Ovary (tissue), 9 donors: ENCODE measurements around the gene RRP15. TPM values are rescaled to one million over a fixed set of nuclear protein-coding genes. Genes with fewer than 3 reads are reported as not detected.

ENCODE experiments used
- DNase-seq, 5 donors: peaks; one replicate each; pipeline ENCODE4 v3.0.0-alpha.2; 2019 to 2020
- H3K27ac ChIP-seq, 2 donors: fragments of 200-600 bp; one replicate each; pipeline versions ENCODE4 v1.5.1 to v1.8.0; 2019 to 2022
- H3K27me3 ChIP-seq: fragments of 200-600 bp; one replicate; pipeline ENCODE4 v1.8.0; 2022
- H3K36me3 ChIP-seq: fragments of 200-600 bp; sonication (generic); one replicate; pipeline ENCODE4 v1.5.1; 2019
- H3K4me1 ChIP-seq: one replicate; pipeline ENCODE4 v1.8.1; 2013; ENCODE audit warnings: mild to moderate bottlenecking, moderate library complexity; ENCODE audit not compliant: insufficient read depth
- H3K4me3 ChIP-seq: fragments of 200-600 bp; sonication (generic); one replicate; pipeline ENCODE4 v1.5.1; 2017
- H3K9me3 ChIP-seq, 2 donors: fragments of 200-600 bp in 1 of 2; sonication (generic) in 1 of 2; one replicate each; pipeline versions ENCODE4 v1.5.1 to v1.8.1; 2013 to 2019; ENCODE audit warnings: mild to moderate bottlenecking in 1 of 2, moderate library complexity in 1 of 2
- EP300 ChIP-seq: sonication (generic); formaldehyde crosslinking; IDR thresholded peaks from one replicate; pipeline ENCODE4 v1.6.1; 2017; ENCODE audit warnings: antibody characterized with exemption
- POLR2A ChIP-seq: fragments of 450-650 bp; IDR thresholded peaks from one replicate; pipeline ENCODE4 v1.6.1; 2017; ENCODE audit warnings: antibody characterized with exemption, mild to moderate bottlenecking, moderate library complexity
- WGBS, 3 donors: extraction: QIAGEN DNeasy Blood & Tissue Kit in 1 of 3; methylation state at CpG; one replicate each; pipeline versions ENCODE4 v1.1.5 to v1.1.7; 2013 to 2017; 5-methylcytosine and 5-hydroxymethylcytosine counted together
- intact Hi-C, 4 donors: fragments of 100-400 bp; cut with DNase I; formaldehyde crosslinking; loops; one replicate each; pipeline versions ENCODE4 v1.11.0 to v1.15.1; 2022 to 2023
- polyA plus RNA-seq, 2 donors: library from polyadenylated mRNA; stranded (reverse); fragments of 200-250 nt in 1 of 2; fragments of 350-450 nt in 1 of 2; fragmentation: Illumina TruSeq in 1 of 2; extraction: RNeasy Lipid Tissue Mini Kit (QIAGEN cat#74804) in 1 of 2; gene quantifications; one replicate each; pipeline ENCODE4 v1.2.3, GENCODE V29; 2013 to 2014
- total RNA-seq, 7 donors: library from RNA; depleted of rRNA in 2 of 7; stranded (reverse); fragments of >200 nt in 2 of 7; fragmentation: NEBNext Ultra II Directional in 3 of 7; extraction: Animal tissue kit (Norgen Biotek cat#: 25700) in 3 of 7; gene quantifications; one replicate each; pipeline versions ENCODE4 v1.1.0 to v1.2.4, GENCODE V29; 2016 to 2023
- TF ChIP-seq, protein P1 (sequence below), 3 donors: fragments of 450-650 bp in 2 of 3; fragments of 200-600 bp in 1 of 3; IDR thresholded peaks; one replicate each; pipeline versions ENCODE4 v1.5.1 to v1.8.0; 2016 to 2022; ENCODE audit warnings: antibody characterized with exemption in 3 of 3, mild to moderate bottlenecking in 1 of 3
- donor health status: DM: no; HTN: no; CAD: no; lungs with moderate emphysema.
- donor health status: DM: no; HTN: no; CAD: no.
- donor health status: Bipolar disorder and iron deficiency.
- donor health status: DM: yes; HTN: yes; CAD: no.
- donor health status: DM: no; HTN: no; CAD: no.
- donor health status: DM: yes; HTN: yes; CAD: no.

Gene RRP15
- total and polyA plus RNA-seq, 9 donors: 2.3 to 27.9 (median 17.7) TPM

DNA sequence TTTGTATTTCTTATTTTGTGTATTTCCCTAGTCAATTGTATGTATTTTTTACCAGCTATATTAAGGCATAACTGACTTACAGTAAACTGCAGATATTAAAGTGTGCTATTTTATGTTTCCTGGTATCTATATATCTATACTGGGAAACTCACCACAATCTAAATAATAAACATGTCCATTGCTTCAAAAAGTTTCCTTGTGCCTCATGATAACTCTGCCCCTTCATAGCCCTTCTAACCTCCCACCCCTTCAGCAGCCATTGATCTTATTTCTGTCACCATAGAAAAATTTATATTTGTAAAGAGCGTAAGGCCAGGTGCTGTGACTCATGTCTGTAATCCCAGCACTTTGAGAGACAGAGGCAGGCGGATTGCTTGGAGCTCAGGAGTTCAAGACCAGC is 9.3 kb upstream of the RRP15 start:
- no peak overlapping the region for H3K27ac ChIP-seq
- no peak overlapping the region for H3K4me3 ChIP-seq
- WGBS, 3 donors: 50 to 72% (median 53%) methylated on average over 2 of the region's 2 CpGs
- intact Hi-C loops: no loop called here
- no peak for TF ChIP-seq POLR2A
- TF ChIP-seq, protein P1, sequence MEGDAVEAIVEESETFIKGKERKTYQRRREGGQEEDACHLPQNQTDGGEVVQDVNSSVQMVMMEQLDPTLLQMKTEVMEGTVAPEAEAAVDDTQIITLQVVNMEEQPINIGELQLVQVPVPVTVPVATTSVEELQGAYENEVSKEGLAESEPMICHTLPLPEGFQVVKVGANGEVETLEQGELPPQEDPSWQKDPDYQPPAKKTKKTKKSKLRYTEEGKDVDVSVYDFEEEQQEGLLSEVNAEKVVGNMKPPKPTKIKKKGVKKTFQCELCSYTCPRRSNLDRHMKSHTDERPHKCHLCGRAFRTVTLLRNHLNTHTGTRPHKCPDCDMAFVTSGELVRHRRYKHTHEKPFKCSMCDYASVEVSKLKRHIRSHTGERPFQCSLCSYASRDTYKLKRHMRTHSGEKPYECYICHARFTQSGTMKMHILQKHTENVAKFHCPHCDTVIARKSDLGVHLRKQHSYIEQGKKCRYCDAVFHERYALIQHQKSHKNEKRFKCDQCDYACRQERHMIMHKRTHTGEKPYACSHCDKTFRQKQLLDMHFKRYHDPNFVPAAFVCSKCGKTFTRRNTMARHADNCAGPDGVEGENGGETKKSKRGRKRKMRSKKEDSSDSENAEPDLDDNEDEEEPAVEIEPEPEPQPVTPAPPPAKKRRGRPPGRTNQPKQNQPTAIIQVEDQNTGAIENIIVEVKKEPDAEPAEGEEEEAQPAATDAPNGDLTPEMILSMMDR (IDR thresholded peaks at IDR 0.05): no peak
- TF ChIP-seq EP300: no peak
- no peaks in the 10 kb centered on the region for H3K36me3 ChIP-seq
- no peak for DNase-seq
- H3K27me3 ChIP-seq: no peaks in the 10 kb centered on the region
- no peaks in the 10 kb centered on the region for H3K9me3 ChIP-seq
- no peaks in the 10 kb centered on the region for H3K4me1 ChIP-seq

DNA sequence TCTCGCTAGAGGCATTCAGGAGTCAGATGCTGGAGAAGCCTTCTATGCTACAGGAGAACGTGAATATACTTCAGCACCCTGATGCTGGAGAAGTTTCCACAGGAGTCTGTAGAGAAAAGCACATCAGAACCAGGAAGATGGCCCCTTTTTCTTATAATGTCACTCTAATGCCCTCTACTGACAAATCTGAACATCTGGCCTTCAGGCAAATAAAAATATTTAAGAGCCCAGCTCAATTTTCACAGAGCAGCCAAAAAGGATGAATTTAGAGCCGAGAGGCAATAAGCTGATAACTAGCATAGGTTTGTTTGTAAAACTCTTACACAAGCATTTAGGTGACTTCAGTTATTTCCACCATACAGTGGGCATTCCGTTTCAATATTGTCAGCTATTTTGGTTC is 3.8 kb upstream of the RRP15 start:
- no peak for TF ChIP-seq EP300
- no peak for TF ChIP-seq POLR2A
- TF ChIP-seq, protein P1 (IDR thresholded peaks at IDR 0.05): no peak
- H3K4me1 ChIP-seq: peaks cover 3% of the 10 kb centered on the region
- intact Hi-C loops: no loop called here

DNA sequence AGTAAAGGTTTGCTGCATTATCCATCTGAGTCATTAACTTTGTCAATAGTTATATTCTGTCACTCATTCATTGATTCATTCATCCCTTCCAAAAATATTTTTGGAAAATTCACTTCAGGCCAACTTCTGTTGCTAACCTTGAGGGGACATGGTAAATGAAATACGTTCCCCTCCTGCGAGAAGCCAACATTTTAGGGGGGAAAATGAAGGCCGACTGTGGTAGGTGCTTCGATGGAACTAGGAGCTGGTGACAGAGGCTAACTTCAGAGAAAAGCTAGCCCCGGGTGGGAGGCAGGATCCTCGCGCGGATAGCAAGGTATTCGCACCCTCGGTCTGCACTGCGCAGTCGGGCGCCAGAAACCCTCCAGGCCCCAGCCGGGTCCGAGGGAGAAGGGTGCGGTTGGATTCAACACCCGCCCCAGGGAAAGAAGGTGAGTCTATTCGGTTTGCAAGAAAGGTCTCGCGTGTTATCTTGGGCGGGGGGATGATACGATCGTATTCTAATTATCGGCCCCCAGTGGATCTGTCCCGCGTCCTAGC is 646 bp upstream of the RRP15 start:
- intact Hi-C loops: no loop called here
- no peaks in the 10 kb centered on the region for H3K27me3 ChIP-seq
- DNase-seq: peak in 2 of 5 donors; percentile 12 to 28
- no peaks in the 10 kb centered on the region for H3K9me3 ChIP-seq
- peaks cover 3% of the 10 kb centered on the region for H3K4me1 ChIP-seq
- TF ChIP-seq POLR2A (no peak), EP300 (no peak)
- TF ChIP-seq, protein P1 (IDR thresholded peaks at IDR 0.05): no peak
- H3K27ac ChIP-seq: peak overlapping the region in 1 of 2 donors; percentile 58
- H3K4me3 ChIP-seq: peak overlapping the region; percentile 79
- WGBS, 3 donors: 2 to 5% (median 3%) methylated on average over 26 of the region's 26 CpGs
- no peaks in the 10 kb centered on the region for H3K36me3 ChIP-seq

More for the DNA sequence above, 3.8 kb upstream of the RRP15 start:
- Histone ChIP-seq H3K27ac (no peak overlapping the region), H3K4me3 (no peak overlapping the region), H3K36me3 (no peaks in the 10 kb centered on the region), H3K27me3 (no peaks in the 10 kb centered on the region), H3K9me3 (no peaks in the 10 kb centered on the region)
- no peak for DNase-seq
- 88 to 92% (median 90%) methylated on average over 4 of the region's 4 CpGs for WGBS, 3 donors

DNA sequence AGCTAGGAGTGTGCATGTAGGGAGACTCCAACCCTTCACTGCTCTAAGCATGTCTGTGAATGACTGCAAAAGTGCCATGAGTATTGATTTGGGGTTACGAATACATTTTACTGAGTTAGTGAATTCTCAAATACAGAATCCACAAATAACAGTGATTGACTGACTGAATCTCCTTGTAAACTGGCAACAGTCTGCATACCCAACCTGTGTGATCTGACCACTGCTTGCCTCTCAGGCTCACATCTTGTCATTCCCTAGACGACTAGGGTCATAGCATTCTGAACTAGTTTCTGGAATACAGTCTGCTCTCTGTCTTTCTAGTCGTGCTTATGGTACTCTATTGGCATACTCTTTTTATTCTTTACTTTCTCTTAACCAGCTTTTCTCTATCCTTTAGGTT is 7.4 kb downstream of the RRP15 start:
- 83 to 88% (median 85%) methylated on average over 3 of the region's 3 CpGs for WGBS, 3 donors
- Histone ChIP-seq H3K36me3 (no peaks in the 10 kb centered on the region), H3K4me3 (no peak overlapping the region), H3K27ac (no peak overlapping the region), H3K27me3 (no peaks in the 10 kb centered on the region), H3K9me3 (no peaks in the 10 kb centered on the region), H3K4me1 (no peaks in the 10 kb centered on the region)
- TF ChIP-seq EP300: no peak
- intact Hi-C loops: no loop called here
- no peak for DNase-seq

DNA sequence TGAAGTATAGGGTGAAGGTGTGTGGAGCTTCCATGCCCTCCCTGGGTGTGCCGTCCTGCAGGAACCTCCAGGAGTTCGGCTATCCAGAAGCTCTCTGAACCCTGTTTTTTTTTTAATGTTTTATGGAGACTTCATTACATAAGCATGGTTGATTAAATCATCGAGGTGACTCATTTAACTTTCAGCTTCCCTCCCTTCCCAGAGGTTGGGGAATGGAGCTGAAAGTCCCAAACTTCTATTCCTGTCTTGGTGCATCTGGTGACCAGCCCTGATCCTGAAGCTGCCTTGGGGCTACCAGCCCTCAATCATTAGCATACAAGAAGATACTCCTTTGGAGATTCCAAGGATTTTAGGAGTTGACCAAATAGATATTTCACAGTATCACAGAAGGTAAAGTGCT is 9.5 kb downstream of the RRP15 start:
- TF ChIP-seq EP300: no peak
- no peak for TF ChIP-seq POLR2A
- TF ChIP-seq, protein P1 (IDR thresholded peaks at IDR 0.05): no peak
- Histone ChIP-seq H3K36me3 (no peaks in the 10 kb centered on the region), H3K4me1 (no peaks in the 10 kb centered on the region), H3K27me3 (no peaks in the 10 kb centered on the region), H3K27ac (no peak overlapping the region), H3K9me3 (no peaks in the 10 kb centered on the region), H3K4me3 (no peak overlapping the region)
- DNase-seq: no peak
- 92 to 93% (median 93%) methylated on average over 3 of the region's 3 CpGs for WGBS, 3 donors
- intact Hi-C loops: no loop called here
